Activated CD4-positive, alpha-beta T cell treated with anti-CD3 and anti-CD28 coated beads for 4 hours (primary cell): ENCODE data around the gene RHOJ.
"Not testable (repeated sequence)": the region's sequence is repeated elsewhere in the genome, so short reads cannot be mapped to it uniquely, and the experiment has no call there.

Experiments used
- DNase-seq, 2 donors: peaks; one replicate each; pipeline ENCODE4 v3.0.0-alpha.2; 2020

The RHOJ gene

DNA sequence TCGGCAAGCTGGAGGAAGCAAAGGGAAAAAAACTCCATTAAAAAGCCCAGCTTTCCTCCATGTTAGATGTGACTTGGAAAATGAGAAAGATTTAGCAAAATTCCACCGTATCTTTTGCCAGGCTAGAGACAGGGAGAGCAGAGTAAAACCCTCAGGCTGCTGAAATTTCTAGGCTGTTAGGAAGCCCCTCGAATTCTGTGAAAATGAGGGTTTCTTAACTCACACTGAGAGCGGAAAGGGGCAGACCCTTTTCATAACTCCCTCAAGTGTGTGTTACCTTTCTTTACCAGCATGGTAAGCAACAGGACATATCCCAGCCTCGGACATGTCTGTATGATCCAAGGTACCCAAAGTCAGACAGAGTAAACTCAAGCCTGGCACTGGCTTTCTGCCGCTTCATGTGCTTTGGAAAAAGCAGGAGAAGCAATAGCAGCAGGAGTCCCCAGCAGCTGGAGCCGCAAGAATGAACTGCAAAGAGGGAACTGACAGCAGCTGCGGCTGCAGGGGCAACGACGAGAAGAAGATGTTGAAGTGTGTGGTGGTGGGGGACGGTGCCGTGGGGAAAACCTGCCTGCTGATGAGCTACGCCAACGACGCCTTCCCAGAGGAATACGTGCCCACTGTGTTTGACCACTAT is at the start of gene RHOJ:
Gene RHOJ, plus strand, starts transcription at position 37 of the 637 bp plus-strand sequence. Its CDS starts 427 bp downstream, at position 464.
- no peak for DNase-seq

DNA sequence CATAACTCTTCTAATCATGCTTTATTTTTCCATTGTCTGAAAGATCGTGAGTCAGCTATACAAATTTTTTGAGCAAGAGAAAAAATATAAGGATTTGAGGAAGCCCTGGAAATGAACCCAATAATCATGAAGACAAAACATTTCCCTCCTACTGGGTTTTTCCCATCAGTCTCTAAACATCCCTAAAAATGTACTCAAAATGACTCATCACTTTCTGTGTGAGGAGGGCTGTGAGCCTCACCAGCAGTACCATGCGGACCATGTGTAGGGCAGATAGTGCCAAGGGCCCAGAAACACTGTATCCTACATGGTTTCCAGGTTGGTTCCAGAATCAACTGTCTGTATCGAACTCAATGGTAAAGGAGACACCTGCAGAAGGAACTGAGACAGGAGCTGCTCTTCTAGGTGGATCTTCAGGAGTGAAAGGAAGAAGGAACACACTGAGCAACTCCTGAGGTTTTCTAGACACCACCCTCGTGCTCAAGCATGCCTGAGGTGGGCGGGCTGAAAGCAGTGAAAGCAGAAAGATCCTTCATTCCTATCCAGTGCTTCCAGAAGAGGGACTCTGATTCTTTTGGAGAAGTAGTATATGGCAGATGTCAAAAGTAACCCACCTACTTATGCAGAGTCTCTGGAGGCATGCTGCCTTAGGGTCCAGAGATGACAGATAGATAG is 48.6 kb upstream of the RHOJ start:
- DNase-seq, result no peak

DNA sequence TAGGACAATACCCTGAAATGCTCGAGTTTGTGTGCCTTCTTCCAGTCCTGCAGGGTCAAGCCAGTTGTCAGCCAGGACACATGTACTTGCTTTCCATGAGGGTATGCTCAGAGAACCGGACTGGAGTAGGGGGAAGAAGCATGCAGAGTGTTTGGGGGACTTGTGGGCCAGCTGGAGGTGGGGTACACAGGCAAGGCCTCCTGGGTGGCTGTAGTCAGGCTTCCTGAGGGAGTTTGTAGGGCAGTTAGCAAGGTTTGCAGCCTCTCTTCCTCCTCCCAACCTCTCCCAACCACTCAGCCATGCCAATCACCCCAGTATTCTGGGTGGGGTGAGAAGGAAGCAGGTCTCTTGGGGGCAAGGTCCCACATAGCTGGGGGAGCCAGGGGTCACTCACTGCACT is 47.0 kb upstream of the RHOJ start:
- DNase-seq, result no peak

DNA sequence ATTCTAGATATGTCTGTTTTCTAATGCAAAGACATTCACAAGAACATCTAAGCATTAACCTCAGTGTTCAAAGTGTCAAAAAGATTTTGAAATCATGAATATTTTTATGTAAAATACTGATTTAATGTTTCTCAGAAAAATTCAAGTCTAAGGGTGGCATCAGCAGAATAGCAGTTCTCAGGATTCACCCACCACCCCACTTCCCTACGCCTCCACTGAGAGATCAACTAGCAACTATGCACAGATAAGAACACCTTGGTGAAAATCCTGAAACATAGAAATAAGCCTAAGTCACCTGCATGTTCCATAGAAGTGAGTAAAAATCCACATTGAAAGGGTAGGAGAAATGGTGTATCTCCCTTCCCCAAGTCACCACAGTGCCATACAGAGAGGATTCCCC is 40.9 kb upstream of the RHOJ start:
- no peak for DNase-seq

DNA sequence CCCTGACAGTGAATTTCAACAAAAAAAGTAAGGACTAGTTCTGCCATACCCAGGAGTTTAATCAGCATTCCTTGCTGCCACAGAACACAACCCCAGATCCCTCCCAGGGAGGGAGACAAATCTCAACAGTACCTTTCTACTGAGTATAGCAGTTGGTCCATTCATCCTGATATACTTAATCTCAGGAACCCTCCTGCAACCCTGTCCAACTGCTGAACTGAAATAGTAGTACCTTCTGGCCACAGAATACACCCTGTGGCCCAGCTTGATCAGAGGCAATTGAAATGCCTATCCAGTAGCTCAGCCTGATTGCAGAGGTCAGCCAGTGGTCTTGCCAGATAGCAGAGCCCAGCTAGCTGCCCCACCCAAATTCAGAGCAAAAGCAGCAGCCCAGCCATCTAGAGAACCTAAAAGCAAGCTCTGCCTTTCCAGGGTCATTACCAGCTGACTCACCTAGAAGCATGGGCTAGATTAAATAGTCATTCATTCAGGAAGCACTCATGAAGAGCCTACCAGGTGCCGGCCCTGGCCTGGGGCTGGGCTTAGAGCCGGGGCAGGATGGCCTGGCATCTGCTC is 40.0 kb upstream of the RHOJ start:
- DNase-seq, result no peak

DNA sequence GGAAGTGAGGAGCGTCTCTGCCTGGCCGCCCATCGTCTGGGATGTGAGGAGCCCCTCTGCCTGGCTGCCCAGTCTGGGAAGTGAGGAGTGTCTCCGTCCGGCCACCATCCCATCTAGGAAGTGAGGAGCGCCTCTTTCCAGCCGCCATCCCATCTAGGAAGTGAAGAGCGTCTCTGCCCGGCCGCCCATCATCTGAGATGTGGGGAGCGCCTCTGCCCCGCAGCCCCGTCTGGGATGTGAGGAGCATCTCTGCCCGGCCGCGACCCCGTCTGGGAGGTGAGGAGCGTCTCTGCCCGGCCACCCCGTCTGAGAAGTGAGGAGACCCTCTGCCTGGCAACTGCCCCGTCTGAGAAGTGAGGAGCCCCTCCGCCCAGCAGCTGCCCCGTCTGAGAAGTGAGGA is 39.0 kb upstream of the RHOJ start:
- DNase-seq, result not testable (repeated sequence)

DNA sequence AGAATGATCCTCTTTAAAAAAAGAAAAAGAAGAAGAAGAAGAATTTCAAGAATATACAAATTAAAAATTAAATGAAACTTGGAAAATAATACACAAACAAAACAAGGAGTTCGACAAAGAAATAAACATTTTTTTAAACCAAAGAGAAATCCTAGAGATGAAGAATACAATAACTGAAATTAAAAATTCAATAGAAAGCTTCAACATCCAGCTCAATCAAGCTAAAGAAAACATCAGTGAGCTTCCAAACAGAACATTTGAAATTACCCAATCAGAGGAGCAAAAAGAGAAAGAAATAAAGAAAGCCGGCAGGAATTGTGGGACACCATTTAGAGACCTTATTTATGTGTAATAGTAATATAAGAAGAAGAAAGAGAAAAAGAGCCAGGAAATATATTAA is 37.2 kb upstream of the RHOJ start:
- DNase-seq, result no peak

DNA sequence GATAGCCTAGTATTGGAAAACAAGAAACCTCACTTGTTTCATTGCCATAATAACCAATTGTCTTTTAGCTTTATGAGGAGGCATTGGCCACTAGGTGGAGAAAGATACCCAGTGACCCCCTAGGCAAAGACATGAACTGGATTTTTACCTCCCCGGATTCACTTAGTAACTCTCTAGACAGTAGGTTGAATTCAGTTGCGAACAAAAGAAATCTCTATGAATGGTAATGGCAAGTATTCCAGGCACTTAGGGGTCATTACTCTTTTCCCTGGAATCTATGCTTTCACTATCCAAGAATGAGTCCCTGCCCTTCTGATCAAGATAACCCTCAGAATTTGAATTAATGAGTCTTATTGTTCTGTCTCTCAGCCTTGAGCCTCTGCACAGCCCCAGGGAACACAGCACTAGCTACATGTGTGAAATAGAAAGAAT is 29.5 kb upstream of the RHOJ start:
- no peak for DNase-seq

DNA sequence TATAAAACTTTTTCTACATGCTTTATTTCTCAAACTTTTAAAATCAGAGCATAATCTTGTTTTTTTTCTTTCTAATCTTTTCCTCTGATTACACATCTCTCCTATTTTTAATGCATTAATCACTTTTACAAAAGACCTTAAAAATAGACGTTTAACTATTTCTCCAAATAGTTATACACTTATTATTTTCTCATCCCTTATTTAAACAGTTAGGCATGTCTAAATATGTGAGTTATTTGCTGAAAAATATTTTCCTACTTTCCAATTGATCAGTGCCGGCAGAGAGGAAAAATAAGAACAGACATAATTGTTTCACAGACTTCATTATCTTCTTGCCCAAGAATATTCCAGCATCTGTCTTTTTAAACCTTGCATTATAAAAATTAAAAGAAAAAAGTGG is 28.7 kb upstream of the RHOJ start:
- no peak for DNase-seq

DNA sequence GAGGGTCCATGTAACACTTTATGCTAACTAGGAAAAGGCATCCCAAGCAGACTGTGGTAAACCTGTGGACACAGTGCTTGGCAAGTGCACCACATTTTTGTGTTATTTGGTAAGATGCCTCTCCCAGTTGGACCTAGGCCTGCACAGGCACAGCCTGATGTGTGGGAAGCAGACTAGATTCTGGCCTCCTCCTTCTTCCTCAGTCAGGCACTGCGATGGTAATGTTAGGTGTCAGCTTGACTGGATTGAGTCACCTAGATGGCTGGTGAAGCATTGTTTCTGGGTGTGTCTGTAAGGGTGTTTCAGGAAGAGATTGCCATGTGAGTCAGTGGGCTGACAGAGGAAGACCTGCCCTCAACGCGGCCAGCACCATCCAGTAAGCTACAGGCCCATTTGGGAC is 25.3 kb upstream of the RHOJ start:
- DNase-seq, result no peak

DNA sequence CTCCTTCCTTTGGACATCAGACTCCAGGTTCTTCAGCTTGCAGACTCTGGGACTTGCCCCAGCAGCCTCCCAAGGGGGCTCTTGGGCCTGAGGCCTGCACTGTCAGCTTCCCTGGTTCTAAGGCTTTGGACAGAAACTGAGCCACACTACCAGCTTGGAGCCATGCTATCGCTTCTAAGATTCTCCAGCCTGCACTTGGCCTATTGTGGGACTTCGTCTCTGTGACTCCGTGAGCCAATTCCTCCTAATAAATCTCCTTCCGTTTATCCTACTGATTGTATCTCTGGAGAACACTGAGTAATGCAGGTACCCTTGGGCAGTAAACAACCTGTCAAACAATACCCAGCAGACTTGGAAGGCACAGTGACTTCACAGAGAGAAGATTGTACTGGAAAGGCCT is 24.9 kb upstream of the RHOJ start:
- DNase-seq, result no peak

DNA sequence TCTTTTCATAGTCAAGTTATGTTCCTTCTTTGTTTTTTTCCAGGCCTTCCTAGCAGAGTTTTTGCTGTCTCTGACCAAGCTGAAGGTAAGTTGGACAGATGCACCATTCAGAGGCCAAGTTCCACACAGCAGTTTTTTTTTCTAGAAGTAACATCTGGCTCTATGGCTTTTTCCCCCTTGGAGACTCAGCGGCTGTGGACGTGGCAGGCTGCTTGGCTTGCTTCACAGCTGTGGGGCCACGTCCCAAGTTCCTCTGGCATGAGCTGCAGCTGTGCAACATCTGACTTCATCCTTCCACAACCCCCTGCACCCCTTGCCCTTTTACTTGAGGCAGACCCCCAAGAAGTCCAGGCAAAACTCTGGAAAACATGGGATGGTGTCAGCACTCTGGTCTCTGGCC is 24.2 kb upstream of the RHOJ start:
- no peak for DNase-seq

DNA sequence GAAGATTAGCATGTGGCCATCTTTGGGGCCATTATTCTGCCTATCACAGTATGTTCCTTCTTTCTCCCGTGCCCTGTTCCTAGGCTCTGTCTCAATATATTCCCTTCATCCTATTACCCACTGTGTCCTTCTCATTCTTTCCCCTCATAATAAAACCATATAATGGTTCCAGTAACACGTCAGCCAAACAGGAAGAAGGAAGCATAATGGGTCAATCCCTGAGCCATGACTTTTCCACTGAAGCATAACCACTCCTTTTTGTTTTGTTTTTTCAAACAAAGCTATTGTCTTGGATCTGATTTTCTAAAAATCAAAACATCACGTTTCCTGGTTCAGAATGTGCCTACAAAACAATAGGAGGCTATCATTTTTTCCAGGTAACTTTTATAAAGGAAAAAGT is 21.3 kb upstream of the RHOJ start:
- DNase-seq, result no peak

DNA sequence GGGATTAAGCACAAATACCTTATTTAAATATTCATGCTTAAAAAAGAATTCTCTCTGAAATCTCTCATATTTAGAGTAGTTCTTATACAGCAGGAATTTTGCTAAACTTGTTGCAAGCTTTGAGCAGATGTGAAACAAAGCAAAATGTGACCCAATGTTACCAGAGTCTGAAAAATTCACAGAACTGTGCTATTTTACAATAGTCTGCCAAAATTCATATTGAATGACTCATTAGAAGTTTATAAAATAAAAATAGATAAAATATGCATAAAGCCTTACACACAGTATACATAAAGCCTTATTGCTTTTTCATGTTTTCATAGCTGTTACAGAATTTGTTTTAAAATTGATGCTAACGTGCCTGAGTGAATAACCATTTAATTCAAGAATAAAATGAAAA is 17.8 kb upstream of the RHOJ start:
- DNase-seq, result no peak

DNA sequence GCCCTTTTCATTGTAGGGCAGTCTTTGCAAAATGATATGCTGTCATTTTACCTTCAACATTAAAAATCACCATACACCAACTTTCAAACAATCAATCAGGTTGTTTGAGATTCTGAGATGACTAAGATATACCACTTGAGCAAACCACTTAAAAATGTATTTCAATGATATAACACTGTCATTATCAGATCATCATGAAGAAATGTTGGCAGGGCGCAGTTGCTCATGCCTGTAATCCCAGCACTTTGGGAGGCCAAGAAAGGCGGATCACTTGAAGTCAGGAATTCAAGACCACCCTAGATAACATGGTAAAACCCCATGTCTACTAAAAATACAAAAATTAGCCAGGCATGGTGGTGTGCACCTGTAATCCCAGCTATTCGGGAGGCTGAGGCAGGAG is 13.0 kb upstream of the RHOJ start:
- no peak for DNase-seq

DNA sequence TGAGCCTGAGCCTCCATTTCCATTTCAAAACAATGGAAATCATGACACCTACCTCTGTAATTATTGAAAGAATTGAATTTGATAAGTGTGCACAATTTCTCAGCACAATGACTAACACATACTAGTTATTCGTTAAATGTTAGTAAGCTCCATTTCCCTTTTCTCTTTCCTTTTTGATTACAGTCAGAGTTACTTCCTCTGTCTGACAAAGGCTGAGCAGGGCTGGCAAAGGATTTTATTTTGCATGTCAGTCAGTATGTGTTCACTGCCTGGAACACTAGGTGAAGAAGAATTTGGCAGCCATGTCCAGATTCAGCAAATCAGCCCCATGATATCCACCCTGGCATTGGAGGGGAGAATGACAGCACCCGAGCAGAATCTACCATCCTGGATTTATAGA is 12.2 kb upstream of the RHOJ start:
- no peak for DNase-seq

DNA sequence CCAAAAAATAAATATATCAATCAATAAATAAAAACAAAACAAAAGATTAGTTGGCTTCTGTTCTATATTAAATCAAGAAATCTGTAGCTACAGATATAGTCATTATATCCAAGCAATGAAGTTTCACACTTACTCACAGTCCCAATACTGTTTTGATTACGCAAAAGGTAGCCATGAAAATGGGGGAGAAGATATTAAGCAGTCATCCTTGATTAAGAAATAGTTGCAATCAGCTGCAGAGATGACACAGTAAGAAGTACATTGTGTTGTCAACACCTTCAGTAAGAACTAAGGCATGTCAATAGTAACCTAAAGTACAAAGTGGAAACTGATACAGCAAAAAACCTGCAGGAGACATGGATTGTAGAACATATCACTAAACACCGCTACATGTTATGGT is 11.0 kb upstream of the RHOJ start:
- DNase-seq, result no peak

DNA sequence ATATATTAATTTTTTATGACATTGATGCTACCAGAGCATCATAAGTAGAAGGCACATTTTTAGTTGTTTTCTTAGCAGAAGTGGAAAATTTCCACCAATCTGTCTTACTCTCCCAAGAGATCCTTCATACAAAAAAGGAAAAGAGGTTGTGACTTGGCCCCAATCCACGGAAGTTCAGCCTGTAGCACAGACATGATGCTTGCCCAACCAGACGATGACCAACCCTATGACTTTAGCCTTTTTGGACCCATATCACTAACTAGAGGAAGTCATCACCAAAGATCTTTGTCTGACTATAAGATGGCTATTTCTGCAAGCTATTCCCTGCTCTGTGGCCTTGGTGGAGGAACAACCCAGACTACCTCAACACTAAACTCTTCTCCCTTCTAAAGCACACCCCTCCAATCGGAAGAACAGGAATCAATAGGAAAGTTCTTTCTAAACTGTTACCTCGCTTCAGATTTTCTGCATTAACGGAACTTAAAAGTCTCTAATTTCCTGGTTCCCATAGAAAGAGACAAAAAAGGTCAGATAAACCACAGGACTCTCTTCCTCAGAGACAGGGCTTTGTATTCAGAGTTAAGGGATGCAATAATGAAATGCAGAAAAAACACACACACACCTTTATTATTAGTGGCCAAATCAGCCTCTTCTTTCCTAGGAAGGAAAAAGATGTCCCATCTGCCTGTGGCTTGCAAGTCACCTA is 4.1 kb upstream of the RHOJ start:
- no peak for DNase-seq

DNA sequence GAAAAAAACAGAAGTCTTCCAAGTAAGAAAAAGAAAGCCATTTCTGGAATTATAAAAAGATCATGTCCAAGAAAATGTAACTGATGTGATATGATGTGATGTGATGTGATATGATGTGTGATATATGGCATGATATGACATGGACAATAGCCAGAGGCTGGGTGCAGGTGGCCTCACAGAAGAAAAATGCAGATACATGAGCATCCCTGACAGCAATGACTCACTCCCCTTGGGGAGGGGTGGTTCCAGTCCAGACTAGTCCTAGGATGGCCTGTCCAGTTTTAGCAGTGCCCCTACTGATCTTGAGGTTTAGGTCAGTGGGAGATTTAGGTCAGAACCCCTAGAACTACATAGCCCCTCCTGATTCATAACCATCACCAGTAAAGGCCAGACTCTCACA is 3.5 kb upstream of the RHOJ start:
- DNase-seq, result no peak

DNA sequence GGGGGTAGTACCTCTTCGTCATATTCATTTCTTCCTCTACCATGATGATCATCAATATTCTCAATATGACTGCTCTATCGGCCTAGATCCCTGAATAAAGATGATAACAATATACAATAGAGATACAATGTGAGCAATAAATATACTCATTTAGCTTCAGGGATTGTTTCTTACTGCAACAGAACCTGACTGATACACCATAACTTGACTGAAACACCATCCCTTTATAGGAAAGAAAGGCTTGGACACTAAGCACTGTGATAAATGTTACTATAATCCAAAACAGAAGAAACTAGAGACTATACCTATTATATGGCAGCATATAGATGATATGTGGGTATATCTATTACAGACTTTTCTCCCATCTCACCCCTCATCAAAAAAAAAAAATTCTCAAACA is 1.2 kb upstream of the RHOJ start:
- no peak for DNase-seq

DNA sequence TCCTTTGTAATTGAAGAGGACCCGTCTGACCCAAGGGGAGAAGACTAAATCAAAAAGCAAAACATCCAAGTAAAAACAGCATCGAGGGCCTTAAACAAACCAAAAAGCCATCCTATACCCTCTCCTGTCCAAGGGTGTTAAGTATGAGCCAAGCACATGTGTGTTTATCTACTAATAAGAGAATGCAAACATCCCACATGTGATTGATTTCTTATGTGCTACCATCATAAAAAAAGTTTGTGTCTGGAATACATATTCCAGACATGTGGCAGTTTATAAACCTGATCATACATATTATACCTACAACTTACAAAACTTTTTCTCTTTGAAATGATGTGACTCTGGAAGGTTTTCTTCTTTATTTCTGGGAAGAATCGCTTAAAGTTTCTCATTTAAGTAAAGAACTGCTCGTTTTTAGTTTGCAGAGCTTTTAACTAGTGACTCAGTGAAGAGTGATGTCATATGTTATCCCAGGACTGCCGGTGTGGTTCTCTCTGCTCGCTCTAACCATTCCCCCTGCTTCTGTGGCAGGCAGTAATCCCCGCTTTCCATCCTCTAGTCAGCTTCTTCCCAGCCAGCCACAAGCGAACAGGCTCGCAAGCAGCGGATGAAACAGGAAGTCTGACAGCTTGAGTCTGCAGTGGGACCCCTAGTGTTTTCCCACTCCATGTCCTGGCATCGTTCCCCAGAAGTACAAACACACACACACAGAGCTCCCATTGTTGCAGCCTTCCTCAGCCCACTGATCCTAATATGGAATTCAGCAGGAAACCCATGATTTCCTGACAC is 431 bp upstream of the RHOJ start:
- DNase-seq, result no peak

DNA sequence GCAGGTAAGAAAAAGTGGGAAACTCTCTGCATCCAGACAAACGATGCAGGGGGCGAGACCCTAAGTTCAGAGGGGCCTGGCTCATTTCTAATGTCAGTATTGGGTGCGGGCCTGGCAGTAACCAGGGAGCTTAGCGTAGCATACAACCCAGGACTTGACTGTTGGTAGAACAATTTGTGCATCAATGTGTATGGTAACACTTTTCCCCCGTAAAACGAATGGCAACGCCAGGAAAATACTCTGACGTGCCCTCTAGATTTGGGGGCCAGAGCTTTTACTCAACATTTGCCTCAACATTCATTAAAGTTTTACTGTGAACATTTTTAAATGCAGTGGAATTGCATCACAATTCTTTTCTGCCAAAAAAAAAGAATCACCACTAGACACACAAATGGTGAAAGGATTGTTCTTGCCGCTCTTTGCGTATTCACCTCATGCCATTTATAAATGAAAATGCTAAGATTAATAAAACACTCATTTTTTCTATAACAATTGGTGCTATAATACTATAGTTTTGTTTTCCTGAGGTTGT is 867 bp downstream of the RHOJ start:
- DNase-seq, result no peak

DNA sequence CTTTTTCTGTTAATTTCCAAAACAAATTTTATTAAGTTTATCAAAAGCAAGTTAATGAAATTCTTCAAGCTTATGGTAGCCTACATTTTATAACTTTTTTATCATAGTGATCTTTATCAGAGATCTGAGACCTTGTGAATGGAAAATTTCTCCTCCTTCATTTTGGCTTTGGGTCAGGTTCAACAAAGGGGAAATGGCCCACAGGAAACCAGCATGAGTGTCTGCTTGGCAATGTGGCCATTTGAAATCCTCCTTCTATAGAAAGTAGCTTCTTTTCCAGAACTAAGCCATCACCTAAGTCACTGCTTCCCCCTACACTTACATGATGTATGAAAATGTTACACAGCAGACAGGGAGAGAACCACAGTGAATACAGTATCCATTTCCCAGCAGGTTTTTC is 1.6 kb downstream of the RHOJ start:
- no peak for DNase-seq
